Left lung (tissue), 10 donors: Measurements from ENCODE around the gene CDK19. TPM values are rescaled to one million over a fixed set of nuclear protein-coding genes. Genes with fewer than 3 reads are reported as not detected.

ENCODE experiments used
- ATAC-seq: fragments of 200-7000 bp; cut with Tn5 transposase; one replicate; pipeline ENCODE4 v1.9.1; 2020; ENCODE audit warnings: moderate library complexity
- DNase-seq, 4 donors: peaks; one replicate each; pipeline ENCODE4 v3.0.0-alpha.2; 2013 to 2020
- H3K27ac ChIP-seq, 2 donors: fragments of 200-600 bp; sonication (generic) in 1 of 2; one replicate each; pipeline versions ENCODE4 v1.5.0 to v1.8.0; 2020 to 2021
- H3K27me3 ChIP-seq, 2 donors: fragments of 200-600 bp; sonication (generic) in 1 of 2; one replicate each; pipeline versions ENCODE4 v1.5.0 to v1.8.0; 2020 to 2021
- H3K36me3 ChIP-seq, 2 donors: fragments of 200-600 bp; sonication (generic) in 1 of 2; one replicate each; pipeline versions ENCODE4 v1.5.0 to v1.8.0; 2020 to 2021
- H3K4me1 ChIP-seq, 2 donors: fragments of 200-600 bp; one replicate each; pipeline ENCODE4 v1.8.0; 2021
- H3K4me3 ChIP-seq, 2 donors: fragments of 200-600 bp; sonication (generic) in 1 of 2; one replicate each; pipeline versions ENCODE4 v1.5.0 to v1.8.0; 2020 to 2021; ENCODE audit warnings: mild to moderate bottlenecking in 1 of 2
- H3K9me3 ChIP-seq, 2 donors: fragments of 200-600 bp; sonication (generic) in 1 of 2; one replicate each; pipeline versions ENCODE4 v1.5.0 to v1.8.0; 2020 to 2021
- CTCF ChIP-seq, 2 donors: fragments of 200-600 bp; sonication (generic) in 1 of 2; IDR thresholded peaks; one replicate each; pipeline versions ENCODE4 v1.5.0 to v1.8.0; 2021; ENCODE audit warnings: antibody characterized with exemption in 2 of 2
- intact Hi-C, 2 donors: fragments of 100-400 bp; cut with DNase I; formaldehyde crosslinking; loops; one replicate each; pipeline versions ENCODE4 v1.11.2 to v1.14.2; 2022
- polyA plus RNA-seq, 6 donors: library from polyadenylated mRNA; unstranded; fragments of 120-200 nt; gene quantifications; one replicate each; pipeline ENCODE4 v1.2.1, GENCODE V29; 2013; ENCODE audit not compliant: insufficient read length in 6 of 6
- total RNA-seq, 2 donors: library from RNA; stranded (reverse); fragmentation: NEBNext Ultra II Directional; extraction: Animal tissue kit (Norgen Biotek cat#: 25700); gene quantifications; one replicate each; pipeline ENCODE4 v1.2.1, GENCODE V29; 2021
- donor health status: DM: no; HTN: yes; CAD: no.
- donor health status: DM: no; HTN: no; CAD: no.

Gene CDK19
- total and polyA plus RNA-seq, 8 donors: 18.4 to 46.1 (median 36.2) TPM

GRCh38 chr6:110595112-110595511 lies 220.2 kb downstream of the CDK19 start:
- no peak for TF ChIP-seq CTCF (IDR thresholded peaks at IDR 0.05)
- Histone ChIP-seq H3K36me3 (no peaks in the 10 kb centered on the region), H3K4me1 (no peaks in the 10 kb centered on the region), H3K27me3 (no peaks in the 10 kb centered on the region), H3K9me3 (no peaks in the 10 kb centered on the region), H3K27ac (no peak overlapping the region), H3K4me3 (no peak overlapping the region)
- ATAC-seq (no peak), DNase-seq (no peak)
- intact Hi-C loops: no loop called here

- DNase-seq: no peak
- Histone ChIP-seq H3K36me3 (no peaks in the 10 kb centered on the region), H3K9me3 (no peaks in the 10 kb centered on the region), H3K27ac (no peak overlapping the region), H3K4me3 (no peak overlapping the region), H3K27me3 (no peaks in the 10 kb centered on the region), H3K4me1 (no peaks in the 10 kb centered on the region)
- no peak for ATAC-seq
- intact Hi-C loops: no loop called here
- no peak for TF ChIP-seq CTCF (IDR thresholded peaks at IDR 0.05)
These were observed 221.6 kb downstream of the CDK19 start for GRCh38 chr6:110593637-110594036.

- Histone ChIP-seq H3K27ac (no peak overlapping the region), H3K4me1 (no peaks in the 10 kb centered on the region), H3K4me3 (no peak overlapping the region), H3K9me3 (no peaks in the 10 kb centered on the region), H3K36me3 (no peaks in the 10 kb centered on the region), H3K27me3 (no peaks in the 10 kb centered on the region)
- intact Hi-C loops: no loop called here
- no peak for TF ChIP-seq CTCF (IDR thresholded peaks at IDR 0.05)
- ATAC-seq (no peak), DNase-seq (no peak)
These were observed 222.5 kb downstream of the CDK19 start for GRCh38 chr6:110592765-110593164.

GRCh38 chr6:110590821-110591351 lies 224.4 kb downstream of the CDK19 start:
- no peak for DNase-seq
- TF ChIP-seq CTCF (IDR thresholded peaks at IDR 0.05): no peak
- Histone ChIP-seq H3K27ac (no peak overlapping the region), H3K4me3 (no peak overlapping the region), H3K4me1 (no peaks in the 10 kb centered on the region), H3K36me3 (no peaks in the 10 kb centered on the region), H3K9me3 (no peaks in the 10 kb centered on the region), H3K27me3 (no peaks in the 10 kb centered on the region)
- intact Hi-C loops: no loop called here
- ATAC-seq: no peak

GRCh38 chr6:110589865-110590513 lies 225.3 kb downstream of the CDK19 start:
- H3K27ac ChIP-seq: no peak overlapping the region
- no peaks in the 10 kb centered on the region for H3K27me3 ChIP-seq
- H3K9me3 ChIP-seq: no peaks in the 10 kb centered on the region
- DNase-seq (no peak), ATAC-seq (no peak)
- intact Hi-C loops: no loop called here
- no peak overlapping the region for H3K4me3 ChIP-seq
- TF ChIP-seq CTCF (IDR thresholded peaks at IDR 0.05): no peak
- H3K4me1 ChIP-seq: no peaks in the 10 kb centered on the region
- no peaks in the 10 kb centered on the region for H3K36me3 ChIP-seq
